Measurements from ENCODE around the gene WDR74. TPM values are rescaled to one million over a fixed set of nuclear protein-coding genes. Genes with fewer than 3 reads are reported as not detected.
A peak's percentile ranks its signal among the peaks of the same experiment; 100 is the strongest.

Gene WDR74
- total RNA-seq, 4 donors from 2014 or later = 32.3 to 138 (median 40.8) TPM

DNA sequence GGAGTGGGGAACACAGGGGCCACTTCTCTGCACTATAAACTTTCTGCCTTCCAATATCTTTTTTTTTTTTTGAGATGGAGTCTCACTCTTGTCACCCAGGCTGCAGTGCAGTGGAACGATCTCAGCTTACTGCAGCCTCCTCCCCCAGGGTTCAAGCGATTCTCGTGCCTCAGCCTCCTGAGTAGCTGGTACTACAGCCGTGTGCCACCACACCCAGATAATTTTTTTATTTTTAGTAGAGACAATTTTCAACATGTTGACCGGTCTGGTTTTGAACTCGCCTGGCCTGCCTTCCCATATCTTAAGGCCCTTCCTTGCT is 43.0 kb upstream of the WDR74 start:
- TF ChIP-seq, protein P1, sequence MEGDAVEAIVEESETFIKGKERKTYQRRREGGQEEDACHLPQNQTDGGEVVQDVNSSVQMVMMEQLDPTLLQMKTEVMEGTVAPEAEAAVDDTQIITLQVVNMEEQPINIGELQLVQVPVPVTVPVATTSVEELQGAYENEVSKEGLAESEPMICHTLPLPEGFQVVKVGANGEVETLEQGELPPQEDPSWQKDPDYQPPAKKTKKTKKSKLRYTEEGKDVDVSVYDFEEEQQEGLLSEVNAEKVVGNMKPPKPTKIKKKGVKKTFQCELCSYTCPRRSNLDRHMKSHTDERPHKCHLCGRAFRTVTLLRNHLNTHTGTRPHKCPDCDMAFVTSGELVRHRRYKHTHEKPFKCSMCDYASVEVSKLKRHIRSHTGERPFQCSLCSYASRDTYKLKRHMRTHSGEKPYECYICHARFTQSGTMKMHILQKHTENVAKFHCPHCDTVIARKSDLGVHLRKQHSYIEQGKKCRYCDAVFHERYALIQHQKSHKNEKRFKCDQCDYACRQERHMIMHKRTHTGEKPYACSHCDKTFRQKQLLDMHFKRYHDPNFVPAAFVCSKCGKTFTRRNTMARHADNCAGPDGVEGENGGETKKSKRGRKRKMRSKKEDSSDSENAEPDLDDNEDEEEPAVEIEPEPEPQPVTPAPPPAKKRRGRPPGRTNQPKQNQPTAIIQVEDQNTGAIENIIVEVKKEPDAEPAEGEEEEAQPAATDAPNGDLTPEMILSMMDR (IDR thresholded peaks at IDR 0.05) = no peak
- ATAC-seq (ENCODE audit: low FRiP score) (no peak), DNase-seq (ENCODE audit: low spot score) (no peak)

DNA sequence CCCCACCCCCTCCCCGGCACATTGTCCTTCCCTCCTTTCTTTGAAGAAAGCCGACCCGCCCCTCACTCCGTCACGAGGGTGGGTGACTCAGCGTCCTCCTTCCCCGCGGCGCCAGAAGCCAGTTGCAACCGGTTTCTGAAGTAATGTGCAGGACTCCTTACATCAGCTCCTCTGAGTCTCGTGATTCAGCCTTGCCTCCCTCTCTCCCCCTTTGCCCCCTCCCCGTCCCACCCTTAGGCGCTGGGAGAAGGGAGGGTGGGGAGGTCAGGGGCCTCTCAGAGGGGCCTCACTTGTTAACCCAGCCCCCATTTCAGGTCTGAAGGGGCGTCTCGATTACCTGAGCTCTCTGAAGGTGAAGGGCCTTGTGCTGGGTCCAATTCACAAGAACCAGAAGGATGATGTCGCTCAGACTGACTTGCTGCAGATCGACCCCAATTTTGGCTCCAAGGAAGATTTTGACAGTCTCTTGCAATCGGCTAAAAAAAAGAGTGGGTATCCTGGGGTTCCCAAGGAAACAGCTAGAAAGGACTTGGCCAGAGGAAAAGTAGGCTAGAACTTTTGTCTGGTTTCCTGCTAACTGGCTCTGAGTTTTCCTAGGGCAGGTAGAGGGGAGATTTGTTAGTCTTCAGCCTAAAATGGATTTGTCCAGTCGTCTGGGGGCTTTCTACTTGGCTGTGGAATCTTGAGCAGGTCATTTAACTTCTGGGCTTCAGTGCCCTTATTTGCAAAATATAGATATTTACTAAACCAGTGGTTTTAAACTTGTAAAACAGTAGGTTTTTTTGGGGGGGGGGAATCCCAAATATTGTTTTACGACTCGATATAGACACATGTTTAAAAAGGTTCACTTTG is 42.4 kb upstream of the WDR74 start:
- ATAC-seq (ENCODE audit: low FRiP score) (peak; percentile 60), DNase-seq (ENCODE audit: low spot score) (peak; percentile 92)
- TF ChIP-seq, protein P1 (IDR thresholded peaks at IDR 0.05) = no peak

DNA sequence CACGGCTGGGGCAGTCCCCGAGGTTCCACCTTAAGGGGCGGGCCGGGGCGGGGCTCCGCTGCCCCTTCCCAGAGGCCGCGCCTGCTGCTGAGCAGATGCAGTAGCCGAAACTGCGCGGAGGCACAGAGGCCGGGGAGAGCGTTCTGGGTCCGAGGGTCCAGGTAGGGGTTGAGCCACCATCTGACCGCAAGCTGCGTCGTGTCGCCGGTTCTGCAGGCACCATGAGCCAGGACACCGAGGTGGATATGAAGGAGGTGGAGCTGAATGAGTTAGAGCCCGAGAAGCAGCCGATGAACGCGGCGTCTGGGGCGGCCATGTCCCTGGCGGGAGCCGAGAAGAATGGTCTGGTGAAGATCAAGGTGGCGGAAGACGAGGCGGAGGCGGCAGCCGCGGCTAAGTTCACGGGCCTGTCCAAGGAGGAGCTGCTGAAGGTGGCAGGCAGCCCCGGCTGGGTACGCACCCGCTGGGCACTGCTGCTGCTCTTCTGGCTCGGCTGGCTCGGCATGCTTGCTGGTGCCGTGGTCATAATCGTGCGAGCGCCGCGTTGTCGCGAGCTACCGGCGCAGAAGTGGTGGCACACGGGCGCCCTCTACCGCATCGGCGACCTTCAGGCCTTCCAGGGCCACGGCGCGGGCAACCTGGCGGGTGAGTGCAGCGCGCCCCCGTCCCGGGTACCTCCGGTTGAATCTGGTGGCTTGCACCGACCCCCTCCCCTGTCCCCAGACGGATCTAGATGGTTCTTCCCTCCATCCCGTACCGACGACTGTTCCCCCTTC is 41.6 kb upstream of the WDR74 start, which contains the start of gene SLC3A2:
Gene SLC3A2 (plus strand): TSS at position 94 of the 776 bp plus-strand sequence. CDS start 128 bp downstream, at position 222.
- ATAC-seq (ENCODE audit: low FRiP score) (peak; percentile 84), DNase-seq (ENCODE audit: low spot score) (peak; percentile 48)
- TF ChIP-seq, protein P1 (IDR thresholded peaks at IDR 0.05) = peak in 2 of 3 donors; percentile 3 to 16

DNA sequence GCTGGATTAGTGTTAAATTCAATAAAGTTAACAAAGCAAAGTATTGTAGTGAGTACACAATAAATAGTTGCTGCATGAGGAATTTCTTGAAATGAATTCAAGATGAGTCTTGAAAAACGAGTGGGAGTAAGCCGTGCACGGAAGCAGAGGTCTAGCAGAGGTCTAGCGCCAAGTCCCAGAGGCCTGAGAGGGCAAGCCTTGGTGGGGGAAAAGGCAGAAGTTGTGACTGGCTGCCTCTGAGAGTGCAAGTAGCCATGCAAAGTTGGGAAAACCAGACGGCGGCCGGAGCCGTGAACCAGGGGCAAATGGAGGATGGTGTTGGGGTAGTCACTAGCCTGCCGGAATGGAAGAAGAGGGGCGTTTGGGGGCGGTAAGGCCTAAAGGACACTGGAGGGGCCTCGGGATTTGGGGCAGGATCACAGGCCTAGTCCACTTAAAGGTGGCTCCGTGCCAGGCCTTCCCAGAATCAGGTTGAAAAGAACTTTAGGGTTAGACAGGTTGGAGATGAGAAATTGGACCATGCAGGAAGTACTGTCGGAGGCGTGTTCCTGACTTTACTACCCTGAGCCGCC is 40.9 kb upstream of the WDR74 start:
- DNase-seq (ENCODE audit: low spot score) = peak; percentile 59
- peak; percentile 69 for ATAC-seq (ENCODE audit: low FRiP score)
- TF ChIP-seq, protein P1 (IDR thresholded peaks at IDR 0.05) = no peak

DNA sequence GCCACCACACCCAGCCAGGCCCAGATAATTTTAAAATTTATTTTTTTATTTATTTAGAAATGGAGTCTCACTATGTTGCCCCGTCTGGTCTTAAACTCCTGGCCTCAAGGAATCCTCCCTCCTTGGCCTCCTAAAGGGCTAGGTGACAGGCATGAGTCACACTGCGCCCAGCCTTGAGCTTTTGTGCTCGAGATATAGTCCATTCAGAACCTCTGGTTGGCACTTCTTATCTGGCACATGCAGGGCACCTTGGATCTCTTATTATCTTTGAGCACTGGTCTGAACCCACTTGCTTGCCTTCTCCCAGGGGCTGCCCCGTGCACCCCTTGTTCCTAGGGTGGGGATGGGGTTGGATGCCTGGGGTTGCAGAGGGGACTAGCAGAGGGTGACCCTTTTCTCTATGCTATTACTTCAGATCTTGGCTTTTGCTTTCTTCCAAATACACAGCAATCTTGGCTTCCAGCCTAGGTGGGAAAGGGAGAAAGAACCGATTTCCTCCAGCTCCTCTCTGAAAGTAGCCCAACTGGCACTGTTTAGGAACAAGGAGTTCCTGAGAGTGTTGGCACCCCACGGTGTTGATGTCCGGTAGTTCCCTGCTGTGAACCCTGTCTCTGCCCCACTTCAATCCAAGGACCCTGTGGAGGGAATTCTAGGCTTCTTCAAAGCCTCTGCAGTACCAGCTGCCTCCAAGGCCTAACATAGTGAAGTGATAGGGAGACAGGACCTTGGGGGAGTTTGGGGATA is 40.0 kb upstream of the WDR74 start:
- DNase-seq (ENCODE audit: low spot score) = no peak

DNA sequence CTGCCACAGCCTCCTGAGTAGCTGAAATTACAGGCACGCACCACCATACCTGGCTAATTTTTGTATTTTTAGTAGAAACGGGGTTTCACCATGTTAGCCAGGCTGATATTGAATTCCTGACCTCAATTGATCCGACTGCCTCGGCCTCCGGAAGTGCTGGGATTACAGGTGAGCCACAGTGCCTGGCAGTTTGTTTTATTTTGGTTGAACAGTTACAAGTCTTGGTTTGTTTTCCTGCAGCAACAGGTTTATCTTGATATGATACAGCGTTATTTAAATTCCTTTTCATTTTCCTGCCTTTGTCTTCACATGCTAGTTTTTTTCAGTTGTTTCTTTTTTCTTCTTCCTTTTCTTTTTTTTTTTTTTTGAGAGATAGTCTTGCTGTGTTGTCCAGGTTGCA is 37.3 kb upstream of the WDR74 start:
- TF ChIP-seq, protein P1 (IDR thresholded peaks at IDR 0.05) = no peak

More for the DNA sequence above, 40.0 kb upstream of the WDR74 start:
- no peak for ATAC-seq (ENCODE audit: low FRiP score)
- TF ChIP-seq, protein P1 (IDR thresholded peaks at IDR 0.05) = no peak

More for the DNA sequence above, 37.3 kb upstream of the WDR74 start:
- DNase-seq (ENCODE audit: low spot score) = no peak
- no peak for ATAC-seq (ENCODE audit: low FRiP score)

Data from omental fat pad (tissue), 4 donors.